Astrocyte (in vitro differentiated cells and primary cell): ENCODE data around the gene PPP6R3.

Experiments
- EZH2 ChIP-seq: IDR thresholded peaks from 2 replicates; pipeline ENCODE4 v1.6.1; 2012; ENCODE audit warnings: mild to moderate bottlenecking, low read length, inconsistent platforms; ENCODE audit not compliant: insufficient read depth
- TF ChIP-seq, protein P1 (sequence below): IDR thresholded peaks from 2 replicates; pipeline ENCODE4 v1.5.1; 2011; ENCODE audit warnings: low read depth, mild to moderate bottlenecking, inconsistent platforms, low read length, moderate library complexity; ENCODE audit not compliant: insufficient read depth

DNA sequence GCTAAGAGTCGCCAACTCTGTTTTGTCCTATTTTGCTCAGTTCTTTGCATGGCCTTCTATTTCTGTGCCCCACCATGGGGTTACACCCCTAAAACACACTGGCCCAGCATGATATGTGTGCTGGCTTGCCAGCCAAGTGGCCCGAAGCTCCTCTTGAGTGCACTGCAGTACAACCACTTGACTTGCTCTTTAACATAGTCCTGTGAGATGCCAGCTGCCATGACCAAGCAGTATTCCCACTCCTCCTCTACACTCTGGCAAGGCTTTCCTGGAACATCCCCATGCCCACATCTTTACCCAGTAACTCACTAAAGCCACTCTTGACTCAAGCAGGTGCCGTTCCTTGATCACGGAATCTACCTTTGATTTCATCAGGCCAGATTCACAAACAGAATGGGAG is 120.9 kb downstream of the PPP6R3 start:
- TF ChIP-seq, protein P1, sequence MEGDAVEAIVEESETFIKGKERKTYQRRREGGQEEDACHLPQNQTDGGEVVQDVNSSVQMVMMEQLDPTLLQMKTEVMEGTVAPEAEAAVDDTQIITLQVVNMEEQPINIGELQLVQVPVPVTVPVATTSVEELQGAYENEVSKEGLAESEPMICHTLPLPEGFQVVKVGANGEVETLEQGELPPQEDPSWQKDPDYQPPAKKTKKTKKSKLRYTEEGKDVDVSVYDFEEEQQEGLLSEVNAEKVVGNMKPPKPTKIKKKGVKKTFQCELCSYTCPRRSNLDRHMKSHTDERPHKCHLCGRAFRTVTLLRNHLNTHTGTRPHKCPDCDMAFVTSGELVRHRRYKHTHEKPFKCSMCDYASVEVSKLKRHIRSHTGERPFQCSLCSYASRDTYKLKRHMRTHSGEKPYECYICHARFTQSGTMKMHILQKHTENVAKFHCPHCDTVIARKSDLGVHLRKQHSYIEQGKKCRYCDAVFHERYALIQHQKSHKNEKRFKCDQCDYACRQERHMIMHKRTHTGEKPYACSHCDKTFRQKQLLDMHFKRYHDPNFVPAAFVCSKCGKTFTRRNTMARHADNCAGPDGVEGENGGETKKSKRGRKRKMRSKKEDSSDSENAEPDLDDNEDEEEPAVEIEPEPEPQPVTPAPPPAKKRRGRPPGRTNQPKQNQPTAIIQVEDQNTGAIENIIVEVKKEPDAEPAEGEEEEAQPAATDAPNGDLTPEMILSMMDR: no peak
- no peak for TF ChIP-seq EZH2
